ENCODE measurements around the gene AHRR. TPM values are rescaled to one million over a fixed set of nuclear protein-coding genes. Genes with fewer than 3 reads are reported as not detected.
"Not testable (repeated sequence)": the region's sequence is repeated elsewhere in the genome, so short reads cannot be mapped to it uniquely, and the experiment has no call there.

AHRR gene
- total RNA-seq, 1 donor from 2014 or later: 13.4 TPM

GRCh38 chr5:306011-306805 is 15.3 kb upstream of the AHRR start:
- no peak for DNase-seq

- DNase-seq: no peak
Observed at GRCh38 chr5:307306-307705, 14.2 kb upstream of the AHRR start.

GRCh38 chr5:307794-308579 is 13.5 kb upstream of the AHRR start:
- DNase-seq: no peak

- DNase-seq: peak; percentile 43
Observed at GRCh38 chr5:308672-309271, 12.7 kb upstream of the AHRR start.

GRCh38 chr5:309831-310230 is 11.7 kb upstream of the AHRR start:
- not testable (repeated sequence) for DNase-seq

- DNase-seq: no peak
Observed at GRCh38 chr5:310516-310915, 11.0 kb upstream of the AHRR start.

GRCh38 chr5:310941-311434 is 10.5 kb upstream of the AHRR start:
- DNase-seq: peak; percentile 95

GRCh38 chr5:311963-312362 is 9.6 kb upstream of the AHRR start:
- DNase-seq: no peak

- DNase-seq: no peak
Observed at GRCh38 chr5:312845-313244, 8.7 kb upstream of the AHRR start.

- DNase-seq: no peak
Observed at GRCh38 chr5:313265-313664, 8.2 kb upstream of the AHRR start.

- no peak for DNase-seq
Observed at GRCh38 chr5:313806-314376, 7.6 kb upstream of the AHRR start.

- no peak for DNase-seq
Observed at GRCh38 chr5:314676-315487, 6.6 kb upstream of the AHRR start.

- DNase-seq: no peak
Observed at GRCh38 chr5:315488-316209, 5.9 kb upstream of the AHRR start.

- no peak for DNase-seq
Observed at GRCh38 chr5:316210-317085, 5.1 kb upstream of the AHRR start.

- peak; percentile 84 for DNase-seq
Observed at GRCh38 chr5:317086-317811, 4.3 kb upstream of the AHRR start.

- DNase-seq: no peak
Observed at GRCh38 chr5:318341-318897, 3.1 kb upstream of the AHRR start.

GRCh38 chr5:318931-319601 is 2.4 kb upstream of the AHRR start:
- DNase-seq: no peak

GRCh38 chr5:320524-321229 is 837 bp upstream of the AHRR start:
- no peak for DNase-seq

Data from dermis blood vessel endothelial cell (primary cell).